Inferior parietal cortex (tissue), 1 donor: ENCODE measurements around the gene IL17RA.
"Not testable (repeated sequence)": the region's sequence is repeated elsewhere in the genome, so short reads cannot be mapped to it uniquely, and the experiment has no call there.

Experiments
- DNase-seq: peaks from one replicate; pipeline ENCODE4 v3.0.0-alpha.2; 2016; ENCODE audit errors: extremely low spot score

IL17RA gene

DNA sequence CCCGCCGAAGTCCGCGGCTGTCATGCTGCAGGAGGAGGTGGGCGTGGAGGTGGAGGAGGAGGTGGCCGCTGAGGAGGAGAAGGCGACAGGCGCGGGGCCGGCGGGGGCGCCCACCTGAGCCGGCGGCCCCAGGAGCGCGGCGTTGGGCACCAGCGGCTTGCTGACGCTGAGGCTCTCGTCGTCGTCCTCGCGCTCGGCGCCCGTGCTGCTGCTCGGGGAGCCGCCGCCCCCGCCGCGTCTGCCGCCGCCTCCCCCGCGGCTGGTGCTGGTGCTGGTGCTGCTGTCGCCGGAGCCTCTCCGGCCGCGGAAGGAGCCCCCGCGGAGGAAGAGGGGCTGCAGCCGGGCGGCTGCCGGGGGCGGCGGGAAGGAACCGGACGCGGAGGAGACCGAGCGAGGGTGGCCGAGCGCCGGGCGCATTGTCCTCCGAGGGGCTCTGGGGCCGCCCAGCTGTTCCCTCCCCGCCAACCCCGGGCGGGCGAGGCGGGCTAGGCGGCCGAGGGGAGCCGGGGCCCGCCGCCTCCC lies 36.0 kb downstream of the IL17RA start:
- no peak for DNase-seq

DNA sequence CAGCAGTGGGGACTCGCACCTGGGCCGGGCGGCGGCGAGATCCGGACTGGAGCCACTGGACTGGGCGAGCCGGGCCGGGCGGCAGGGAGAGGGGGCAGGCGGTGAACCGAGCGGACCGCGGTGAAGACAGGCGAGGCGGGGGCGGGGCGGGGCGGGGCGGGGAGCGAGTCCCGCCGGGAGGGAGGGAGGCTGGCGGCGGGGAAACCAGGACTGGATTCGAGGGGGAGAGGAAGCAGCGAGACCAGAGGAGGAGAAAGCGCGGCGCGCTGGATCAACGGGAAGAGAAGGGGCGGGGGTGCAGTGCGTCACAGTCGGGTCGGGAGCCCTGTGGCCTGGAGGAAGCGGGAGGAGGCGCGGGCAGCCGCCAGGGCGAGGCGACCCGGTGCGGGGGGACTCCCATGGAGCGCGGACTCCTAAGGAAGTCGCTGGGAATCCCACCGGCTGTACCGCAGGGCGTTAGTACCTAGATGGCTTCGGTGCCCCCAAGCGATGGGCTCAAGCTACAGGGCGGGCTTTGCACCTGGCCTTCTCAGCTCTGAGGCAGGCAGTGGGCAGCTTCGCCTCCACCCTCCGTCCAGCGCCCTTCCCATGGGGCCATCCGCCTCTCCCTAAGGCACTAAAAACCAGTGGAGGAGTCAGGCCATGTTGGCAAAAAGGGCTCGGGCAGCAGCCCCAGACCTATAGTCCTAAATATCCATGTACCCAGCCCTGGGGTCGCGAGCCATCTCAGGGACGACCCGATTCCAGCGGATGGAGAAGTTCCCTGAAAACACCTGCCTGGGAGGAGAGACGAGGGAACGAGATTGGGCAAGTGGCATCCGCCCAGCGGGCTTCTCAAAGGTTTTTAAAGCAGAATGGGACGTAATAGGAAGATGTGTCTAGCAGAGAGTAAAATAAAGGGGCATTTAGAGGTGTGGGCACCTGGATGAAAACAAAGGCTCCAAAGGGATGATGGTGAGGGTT lies 36.7 kb downstream of the IL17RA start, which contains the start of gene TMEM121B:
TMEM121B (minus strand) TSS at position 128 of the 963 bp plus-strand sequence. CDS start 233 bp downstream, outside the sequence.
- DNase-seq = no peak

DNA sequence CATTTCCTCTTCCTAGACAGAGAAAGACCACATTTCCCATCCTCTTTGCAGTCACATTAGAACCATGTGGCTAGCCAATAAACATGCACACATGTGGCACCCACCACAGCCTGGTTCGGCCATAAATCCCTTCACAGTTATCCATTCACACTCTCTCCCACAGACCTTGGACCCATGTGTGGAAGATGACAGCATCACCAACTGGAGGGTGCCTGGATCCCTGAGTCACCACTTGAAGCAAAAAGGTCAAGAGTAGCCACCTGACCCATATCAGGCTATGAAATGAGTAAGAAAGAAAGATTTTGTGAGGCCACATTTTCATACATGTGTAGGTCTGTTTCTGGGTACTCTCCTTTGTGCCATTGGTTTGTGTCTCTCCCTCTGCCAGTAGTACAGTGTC lies 45.4 kb downstream of the IL17RA start:
- no peak for DNase-seq

DNA sequence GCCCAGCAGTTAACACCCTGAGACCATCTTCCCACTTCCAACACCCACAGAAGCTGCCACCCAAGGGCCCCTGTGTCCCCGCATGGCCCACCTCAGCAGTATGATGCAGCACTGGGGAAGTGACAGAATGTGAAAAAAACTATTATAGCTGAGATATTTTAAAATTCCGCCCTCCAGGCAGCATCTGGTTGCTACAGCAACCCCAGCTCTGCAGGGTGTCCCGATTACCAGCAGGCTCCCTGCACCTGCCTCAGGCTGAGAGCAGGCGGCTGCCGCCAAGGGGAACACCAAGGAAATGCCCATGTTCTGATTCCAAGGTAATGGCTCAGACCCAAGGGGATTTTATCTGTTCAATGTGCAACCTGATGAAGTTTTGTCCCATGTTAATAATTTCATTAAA lies 46.9 kb downstream of the IL17RA start:
- no peak for DNase-seq

DNA sequence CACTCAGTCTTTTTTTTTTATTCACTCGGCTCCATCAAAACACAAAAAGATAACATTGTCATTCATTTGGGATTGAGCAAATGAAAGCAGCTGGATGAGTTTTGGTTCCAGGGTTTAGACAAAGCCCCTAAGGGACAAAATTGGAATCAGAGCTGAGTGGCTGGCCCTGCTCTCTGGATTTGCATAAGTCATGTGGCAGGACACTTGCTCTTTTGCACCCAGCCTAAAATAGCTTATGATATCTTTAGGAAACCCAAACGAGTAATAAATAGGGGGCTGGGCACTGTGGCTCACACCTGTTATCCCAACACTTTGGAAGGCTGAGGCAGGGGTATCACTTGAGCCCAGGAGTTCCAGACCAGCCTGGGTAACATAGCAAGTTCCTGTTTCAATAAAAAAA lies 47.3 kb downstream of the IL17RA start:
- DNase-seq = no peak

DNA sequence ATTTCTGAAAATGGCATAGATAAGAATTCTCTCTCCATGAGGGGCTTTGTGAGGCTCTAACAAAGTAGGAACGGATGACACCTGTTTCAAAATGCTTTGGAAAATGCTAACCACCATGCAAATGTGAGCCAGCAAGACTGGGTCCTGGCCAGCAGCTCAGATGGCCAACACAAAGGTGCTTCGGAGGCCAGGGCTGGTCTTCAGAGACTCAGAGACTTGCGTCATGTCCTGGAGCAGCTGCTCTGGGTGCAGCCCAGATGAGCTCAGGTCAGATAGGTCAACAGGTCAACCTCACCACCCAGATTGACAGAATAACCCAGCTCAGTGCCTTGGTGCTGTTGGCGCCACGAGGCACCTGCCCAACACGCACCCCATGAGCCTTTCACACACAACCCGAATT lies 48.3 kb downstream of the IL17RA start:
- DNase-seq = no peak

DNA sequence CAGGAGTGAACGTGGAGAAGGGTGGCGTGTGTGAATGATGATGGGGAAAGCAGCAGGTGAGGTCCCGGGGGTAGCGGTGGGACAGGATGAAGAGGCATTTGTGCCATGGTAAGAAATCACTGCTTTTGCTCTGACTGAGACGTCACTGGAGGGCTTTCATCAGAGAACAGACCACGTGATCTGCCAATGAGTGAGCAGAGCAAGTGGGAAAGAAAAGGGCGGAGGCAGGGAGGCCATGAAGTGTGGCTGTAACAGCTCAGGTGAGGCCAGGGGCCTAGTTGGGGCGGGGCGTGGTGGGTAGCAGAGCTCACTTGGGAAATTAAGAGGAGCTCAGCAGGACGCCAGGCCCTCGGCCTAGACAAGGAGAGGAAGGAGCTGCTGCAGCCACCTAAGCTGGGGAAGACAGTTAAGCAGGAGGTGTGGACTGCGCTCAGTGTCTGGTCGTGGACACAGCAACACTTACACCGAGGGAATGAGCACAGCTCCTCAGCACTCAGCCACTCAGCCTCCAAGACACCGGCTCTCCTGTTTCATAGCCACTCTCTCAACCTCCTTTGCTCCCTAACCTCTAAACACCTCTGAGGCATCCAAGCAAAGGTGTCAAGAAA lies 50.5 kb downstream of the IL17RA start:
- no peak for DNase-seq

DNA sequence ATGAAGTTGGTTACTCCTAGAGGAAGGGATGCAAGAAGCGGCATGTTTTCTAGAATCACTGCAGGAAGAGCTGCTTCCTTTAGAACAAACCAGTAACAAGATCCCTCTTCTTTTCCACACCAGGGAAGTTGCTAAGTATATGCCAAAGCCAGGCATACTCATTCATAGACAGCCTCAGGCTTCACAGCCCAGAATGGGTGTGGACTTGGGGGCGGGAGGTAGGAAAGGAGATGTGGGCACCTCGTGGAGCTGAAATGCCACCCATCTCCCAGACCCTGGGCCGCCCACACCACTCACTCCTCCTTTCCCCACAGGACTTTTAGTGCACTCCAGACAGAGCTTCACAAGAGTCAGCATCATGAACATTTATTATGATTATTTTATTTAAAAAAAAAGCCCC lies 52.4 kb downstream of the IL17RA start:
- DNase-seq = no peak

DNA sequence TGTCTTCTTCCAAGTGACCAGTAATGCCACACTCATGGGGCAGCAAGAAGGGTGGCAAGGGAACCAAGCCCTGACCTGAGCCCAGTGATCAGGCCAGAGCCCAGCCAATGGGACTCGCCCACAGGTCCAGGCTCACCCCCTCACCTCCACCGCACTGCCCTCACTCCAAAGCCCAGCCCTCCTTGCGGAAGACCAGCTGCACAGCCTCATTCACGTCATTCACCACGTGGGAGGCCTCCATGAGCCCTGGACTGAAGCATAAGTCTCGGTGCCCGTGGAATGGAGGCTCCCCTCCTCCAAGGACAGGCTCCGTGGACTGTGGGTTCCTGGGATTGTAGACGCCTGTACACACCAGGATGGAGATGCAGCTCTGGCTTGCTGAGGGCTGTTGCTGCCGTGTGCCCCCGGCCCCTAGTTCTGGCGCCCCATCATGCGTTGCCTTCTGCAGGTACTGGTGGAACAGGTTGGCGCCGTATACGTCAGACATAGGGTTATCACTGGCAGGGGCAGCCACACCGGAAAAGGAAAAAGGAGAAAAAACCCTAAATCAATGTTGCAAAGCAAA lies 53.1 kb downstream of the IL17RA start:
- no peak for DNase-seq

DNA sequence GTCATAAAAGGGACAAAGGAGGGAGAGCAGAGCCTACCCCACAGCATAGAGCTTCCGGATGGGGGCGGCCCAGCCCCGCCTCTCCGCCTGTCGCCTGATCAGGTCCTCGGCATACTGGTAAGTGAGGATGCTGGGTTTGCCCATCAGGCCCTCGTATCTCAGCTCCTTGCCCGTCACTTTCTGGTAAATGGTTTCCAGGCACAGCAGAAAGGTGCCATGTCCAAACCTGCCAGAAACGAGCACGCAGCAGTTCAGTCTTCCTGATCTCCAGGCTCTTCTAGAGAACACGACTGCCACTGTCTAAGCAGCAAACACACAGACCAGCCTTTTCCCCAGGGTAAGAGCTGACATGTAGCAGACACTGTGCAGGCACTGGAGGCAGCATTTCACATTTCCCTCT lies 53.7 kb downstream of the IL17RA start:
- no peak for DNase-seq

DNA sequence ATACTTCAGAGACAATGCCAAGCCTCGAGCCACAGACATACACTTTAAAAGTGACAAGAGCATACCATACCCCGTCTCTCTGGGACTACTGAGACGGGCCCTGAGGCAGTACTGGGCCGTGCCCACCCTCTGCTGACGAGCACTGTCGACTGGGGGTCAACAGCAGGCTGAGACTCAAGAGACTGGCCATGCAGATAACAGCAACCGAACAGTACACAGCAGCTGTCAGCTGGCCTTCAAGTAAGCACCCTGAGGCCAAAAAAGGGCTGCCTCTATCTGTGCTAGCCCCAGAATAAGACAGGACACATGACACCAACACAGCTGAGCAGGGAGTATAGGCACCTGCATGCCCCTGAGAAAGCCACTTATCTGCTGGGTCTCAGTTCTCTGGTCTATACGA lies 55.2 kb downstream of the IL17RA start:
- DNase-seq = no peak

DNA sequence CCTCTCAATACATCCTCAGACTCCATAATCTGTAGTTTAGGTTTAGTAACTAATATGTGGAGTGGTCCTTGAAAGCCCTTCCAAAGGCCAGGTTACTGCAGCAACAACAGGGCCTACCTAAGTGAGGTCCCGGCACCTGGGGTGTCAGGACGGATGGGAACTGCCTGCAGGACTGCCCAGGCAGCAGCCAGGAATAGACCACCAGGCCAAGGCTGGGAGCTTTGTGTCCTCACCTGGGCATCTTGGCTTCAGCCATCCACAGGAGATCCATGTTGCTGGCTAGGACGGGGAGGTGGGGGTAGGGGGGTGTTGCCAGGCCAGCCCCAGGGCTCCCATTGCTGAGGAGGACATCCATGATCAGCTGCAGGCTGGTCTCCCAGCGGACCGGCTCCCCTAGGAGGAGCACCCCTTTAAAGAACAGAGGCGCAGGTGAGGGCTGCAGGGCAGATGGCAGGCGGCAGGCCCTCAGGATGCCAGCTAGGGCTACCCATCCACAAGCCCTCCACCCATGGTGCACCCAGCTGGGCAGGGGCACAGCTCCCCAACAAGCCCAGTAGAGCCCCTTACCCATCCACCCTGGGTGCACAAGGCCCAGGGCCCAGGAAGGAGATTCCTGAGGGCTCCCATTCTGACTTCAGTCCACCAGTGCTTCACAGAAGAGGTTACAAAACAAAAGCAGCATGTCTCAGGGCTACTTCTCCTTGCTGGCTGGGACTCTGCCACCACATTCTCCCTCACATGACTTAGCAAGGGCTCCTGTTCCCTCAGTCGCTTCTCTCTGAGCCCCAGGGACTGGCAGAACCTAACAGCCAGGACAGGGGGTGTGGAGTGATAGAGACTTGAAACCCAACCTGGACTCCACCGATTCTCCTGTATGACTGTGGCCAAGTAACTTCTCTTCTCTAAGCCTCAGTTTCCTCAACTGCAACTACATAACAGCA lies 56.3 kb downstream of the IL17RA start:
- no peak for DNase-seq

DNA sequence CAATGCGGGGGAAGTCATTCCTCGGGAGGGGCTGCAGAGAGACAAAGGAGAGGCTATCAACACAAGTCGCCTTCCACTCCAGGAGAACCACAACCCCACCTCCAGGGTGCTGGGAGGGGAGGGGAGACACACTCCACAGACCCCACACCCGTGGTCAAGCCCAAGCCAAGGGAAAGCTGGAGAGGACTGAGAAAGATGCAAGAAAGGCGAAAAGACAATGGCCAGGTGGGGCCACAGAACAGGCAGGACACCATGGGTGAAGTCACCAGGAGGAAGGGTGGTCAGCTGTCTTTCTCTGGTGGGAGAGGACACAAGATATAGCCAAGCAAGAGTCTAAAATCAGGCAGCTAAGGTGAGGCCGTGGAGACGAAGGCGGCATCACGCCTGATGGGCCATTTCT lies 58.3 kb downstream of the IL17RA start:
- DNase-seq = no peak

DNA sequence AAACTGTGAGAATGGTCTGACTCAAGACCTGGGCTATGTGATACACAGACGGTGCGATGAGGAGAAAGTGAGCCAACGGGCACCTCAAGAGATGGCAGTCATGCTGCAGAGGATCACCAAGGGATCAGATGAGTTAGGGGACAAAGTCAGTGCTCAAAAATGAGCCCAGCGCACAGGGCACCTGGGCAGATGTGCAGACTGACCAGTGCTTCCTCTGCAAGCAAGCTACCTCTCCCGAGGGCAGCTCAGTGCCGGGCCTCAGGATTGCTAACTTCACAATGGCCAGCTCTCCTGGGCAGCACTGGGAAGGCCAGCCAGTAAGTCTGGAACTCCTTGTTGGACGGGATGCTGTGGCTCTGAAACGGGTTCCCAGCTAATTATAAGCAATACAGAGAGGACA lies 59.0 kb downstream of the IL17RA start:
- DNase-seq = no peak

DNA sequence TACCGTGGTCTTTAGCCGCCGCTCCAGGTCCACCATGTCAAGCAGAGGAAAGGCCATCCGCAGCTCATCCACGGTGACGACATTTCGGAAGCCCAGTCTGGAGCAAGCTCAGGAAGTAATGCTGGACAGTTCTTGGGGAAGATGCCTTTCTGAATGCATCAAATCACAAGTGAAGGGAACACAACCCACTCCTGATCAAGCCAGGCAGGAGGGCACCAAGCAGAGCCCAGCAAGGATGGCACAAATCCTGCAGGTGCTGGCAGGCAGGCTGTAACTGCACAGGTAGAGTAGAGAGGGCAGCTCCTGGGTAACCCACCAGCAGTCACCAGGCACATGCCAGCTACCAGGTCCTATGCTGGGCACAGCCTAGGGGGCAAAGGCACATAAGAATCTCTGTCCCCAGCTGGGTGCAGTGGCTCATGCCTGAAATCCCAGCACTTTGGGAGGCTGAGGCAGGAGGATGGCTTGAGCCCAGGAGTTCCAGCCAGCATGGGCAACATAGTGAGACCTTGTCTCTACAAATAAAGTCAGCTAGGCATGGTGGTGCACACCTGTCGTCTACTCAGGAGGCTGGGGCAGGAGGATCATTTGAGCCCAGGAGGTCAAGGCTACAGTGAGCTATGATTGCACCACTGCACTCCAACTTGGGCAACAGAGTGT lies 60.4 kb downstream of the IL17RA start:
- DNase-seq = no peak

DNA sequence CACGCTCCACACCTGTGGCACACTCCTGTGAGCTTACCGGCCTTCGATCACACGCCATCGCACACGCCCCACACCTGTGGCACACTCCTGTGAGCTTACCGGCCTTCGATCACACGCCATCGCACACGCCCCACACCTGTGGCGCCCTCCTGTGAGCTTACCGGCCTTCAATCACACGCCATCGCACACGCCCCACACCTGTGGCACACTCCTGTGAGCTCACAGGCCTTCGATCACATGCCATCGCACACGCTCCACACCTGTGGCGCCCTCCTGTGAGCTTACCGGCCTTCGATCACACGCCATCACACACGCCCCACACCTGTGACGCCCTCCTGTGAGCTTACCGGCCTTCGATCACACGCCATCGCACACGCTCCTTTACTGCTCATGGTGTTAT lies 62.7 kb downstream of the IL17RA start:
- DNase-seq = not testable (repeated sequence)

DNA sequence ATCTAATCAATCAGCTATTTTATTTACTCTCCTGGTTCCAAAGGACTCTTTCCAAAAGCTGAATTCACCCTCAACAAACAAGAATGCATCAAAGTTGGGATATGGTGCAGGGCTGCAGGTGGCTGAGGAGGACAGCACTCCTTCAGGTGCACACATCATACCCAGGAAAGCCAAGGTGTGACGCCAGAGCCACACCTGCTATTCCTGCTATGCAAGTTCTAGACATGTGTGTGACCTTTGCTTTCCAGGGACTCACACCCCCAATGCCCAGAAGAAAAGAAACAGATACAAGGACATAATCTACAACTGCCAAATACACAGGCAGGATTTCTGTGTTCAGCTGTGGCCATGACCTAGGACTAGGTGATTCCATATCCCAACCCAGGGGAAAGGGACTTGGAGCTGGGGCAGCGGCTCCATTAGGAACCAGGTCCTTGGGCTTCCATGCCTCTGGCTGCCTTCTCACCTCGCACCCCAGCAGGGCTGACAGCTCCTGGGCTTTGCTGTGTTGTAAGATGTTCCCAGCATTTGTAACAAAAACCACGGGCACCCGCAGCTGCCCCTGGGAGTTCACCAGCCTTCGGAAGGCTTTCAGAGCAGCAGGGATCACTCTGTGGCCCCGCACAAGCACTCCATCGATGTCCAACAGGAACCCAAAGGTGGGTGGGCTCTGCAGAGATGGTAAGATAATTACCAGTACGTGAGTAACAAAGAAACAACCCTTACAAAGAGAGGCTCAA lies 64.4 kb downstream of the IL17RA start:
- DNase-seq = no peak

DNA sequence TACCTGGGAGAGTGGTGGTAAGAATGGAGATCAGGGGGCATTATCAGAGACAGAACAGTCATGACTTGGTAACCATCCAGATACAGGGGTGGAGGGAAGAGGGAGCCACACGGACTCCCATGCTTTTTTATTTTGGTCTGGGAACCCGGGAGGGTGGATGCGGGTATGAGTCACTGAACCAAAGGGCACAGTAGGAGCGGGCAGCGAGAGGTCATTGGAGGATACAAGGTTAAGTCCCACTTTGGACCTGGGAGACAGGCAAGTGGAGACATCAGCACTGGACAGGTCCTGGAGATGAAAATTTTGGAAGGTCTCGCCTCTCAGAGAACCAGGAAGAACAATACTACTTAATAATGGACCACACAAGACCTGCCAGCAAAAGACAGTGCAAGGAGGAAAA lies 67.5 kb downstream of the IL17RA start:
- DNase-seq = no peak

DNA sequence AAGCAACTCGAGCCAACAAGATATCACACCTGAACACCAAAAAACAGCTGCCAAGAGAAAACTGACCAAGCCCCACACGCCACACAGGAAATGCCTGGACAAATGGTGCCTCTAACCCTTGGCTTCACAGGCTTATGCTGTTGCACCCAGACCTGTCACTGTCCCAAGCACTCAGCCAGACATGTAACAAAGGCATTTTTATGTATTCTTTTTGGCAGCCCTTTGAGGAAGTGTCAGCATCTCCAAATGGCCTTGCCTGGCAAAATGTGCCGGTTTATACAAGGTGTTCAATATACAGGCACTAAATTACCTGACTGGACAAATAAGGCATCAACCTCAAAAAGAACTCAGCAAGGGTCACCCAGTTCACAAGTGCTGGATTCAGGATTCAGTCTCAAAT lies 68.2 kb downstream of the IL17RA start:
- no peak for DNase-seq

DNA sequence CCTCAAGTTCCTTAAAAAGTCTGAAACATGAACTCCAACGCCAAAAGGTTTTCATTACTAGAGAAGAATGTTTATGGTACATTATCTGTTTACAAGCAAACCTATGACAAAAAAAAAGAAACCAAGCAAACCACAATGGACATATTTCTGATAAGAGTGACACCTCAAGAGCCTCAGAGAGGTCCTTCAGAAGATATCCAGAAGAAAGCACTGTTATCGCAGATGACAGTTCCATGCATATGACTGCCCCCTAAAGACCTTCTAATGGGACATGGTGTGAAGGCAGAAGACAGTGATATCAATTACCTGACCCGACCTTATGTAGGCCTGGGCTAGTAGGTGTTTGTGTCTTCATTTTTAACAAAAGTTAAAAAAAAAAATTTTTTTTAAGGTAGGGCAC lies 71.1 kb downstream of the IL17RA start:
- no peak for DNase-seq
